ENCODE results near the gene SNTB2. TPM values are rescaled to one million over a fixed set of nuclear protein-coding genes. Genes with fewer than 3 reads are reported as not detected.

Gene SNTB2
- total and polyA plus RNA-seq, 10 of the 15 experiments (the other 5 are each of a cell fraction or from before 2014, with no cell fraction given) = 1.2 to 15.7 (median 5.0) TPM

DNA sequence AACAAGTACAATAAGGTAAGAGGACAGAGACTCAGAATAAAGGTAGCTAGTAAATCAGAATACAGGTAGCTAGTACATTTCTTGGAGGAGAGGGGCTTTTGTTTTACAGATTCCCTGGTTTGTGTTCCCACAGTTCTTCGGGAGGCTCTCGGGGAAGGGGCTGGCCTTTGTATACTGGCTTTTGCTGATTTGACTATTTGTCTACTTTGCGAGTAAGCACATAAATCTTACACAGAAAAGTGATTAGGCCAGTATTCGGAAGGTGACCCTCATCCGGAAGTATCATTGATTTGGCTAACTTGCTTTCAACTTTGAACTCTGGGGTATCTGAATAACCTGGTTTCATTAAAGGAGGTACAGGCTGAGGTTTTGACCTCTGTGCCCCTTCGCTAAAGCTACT lies 21.4 kb upstream of the SNTB2 start (continued):
- TF ChIP-seq, protein P1, sequence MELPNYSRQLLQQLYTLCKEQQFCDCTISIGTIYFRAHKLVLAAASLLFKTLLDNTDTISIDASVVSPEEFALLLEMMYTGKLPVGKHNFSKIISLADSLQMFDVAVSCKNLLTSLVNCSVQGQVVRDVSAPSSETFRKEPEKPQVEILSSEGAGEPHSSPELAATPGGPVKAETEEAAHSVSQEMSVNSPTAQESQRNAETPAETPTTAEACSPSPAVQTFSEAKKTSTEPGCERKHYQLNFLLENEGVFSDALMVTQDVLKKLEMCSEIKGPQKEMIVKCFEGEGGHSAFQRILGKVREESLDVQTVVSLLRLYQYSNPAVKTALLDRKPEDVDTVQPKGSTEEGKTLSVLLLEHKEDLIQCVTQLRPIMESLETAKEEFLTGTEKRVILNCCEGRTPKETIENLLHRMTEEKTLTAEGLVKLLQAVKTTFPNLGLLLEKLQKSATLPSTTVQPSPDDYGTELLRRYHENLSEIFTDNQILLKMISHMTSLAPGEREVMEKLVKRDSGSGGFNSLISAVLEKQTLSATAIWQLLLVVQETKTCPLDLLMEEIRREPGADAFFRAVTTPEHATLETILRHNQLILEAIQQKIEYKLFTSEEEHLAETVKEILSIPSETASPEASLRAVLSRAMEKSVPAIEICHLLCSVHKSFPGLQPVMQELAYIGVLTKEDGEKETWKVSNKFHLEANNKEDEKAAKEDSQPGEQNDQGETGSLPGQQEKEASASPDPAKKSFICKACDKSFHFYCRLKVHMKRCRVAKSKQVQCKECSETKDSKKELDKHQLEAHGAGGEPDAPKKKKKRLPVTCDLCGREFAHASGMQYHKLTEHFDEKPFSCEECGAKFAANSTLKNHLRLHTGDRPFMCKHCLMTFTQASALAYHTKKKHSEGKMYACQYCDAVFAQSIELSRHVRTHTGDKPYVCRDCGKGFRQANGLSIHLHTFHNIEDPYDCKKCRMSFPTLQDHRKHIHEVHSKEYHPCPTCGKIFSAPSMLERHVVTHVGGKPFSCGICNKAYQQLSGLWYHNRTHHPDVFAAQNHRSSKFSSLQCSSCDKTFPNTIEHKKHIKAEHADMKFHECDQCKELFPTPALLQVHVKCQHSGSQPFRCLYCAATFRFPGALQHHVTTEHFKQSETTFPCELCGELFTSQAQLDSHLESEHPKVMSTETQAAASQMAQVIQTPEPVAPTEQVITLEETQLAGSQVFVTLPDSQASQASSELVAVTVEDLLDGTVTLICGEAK (IDR thresholded peaks at IDR 0.05; ENCODE audit: borderline replicate concordance) = no peak

DNA sequence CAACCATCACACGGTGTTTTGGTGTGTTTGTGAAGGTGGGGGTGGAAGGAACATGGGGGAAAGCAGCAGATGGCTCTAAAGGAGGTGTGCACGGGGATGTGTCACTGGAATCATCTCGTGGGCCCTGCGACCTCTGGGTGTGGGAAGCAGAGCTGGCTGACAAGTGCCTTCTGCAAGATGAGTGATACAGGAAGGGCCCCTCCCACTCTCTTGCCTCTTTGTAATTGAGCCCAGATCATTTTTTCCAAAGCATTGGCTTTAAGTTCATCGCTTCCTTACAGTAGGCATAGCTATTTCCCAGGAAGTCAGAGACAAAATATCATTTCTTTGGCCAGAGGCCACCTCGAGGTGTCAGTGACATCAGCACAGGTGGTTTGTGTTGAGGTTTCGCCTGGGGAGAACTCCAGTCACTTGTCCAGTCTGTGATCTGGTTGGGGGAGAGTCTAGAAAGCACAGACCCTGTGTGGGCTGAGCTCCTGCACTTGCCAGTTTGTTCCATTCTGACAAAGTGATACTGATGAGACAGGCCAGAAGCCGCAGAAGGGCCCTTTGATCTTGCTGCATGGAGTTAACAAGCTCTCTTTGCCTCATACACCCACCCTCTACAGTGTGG lies 20.6 kb upstream of the SNTB2 start:
- no peak for FAIRE-seq
- no peak overlapping the region for H3K27ac ChIP-seq (ENCODE audit: control insufficient read depth, insufficient read depth)
- no peak overlapping the region for H2AFZ ChIP-seq (ENCODE audit: control insufficient read depth, low read depth, low read length)
- H3K9ac ChIP-seq (ENCODE audit: control insufficient read depth, insufficient read depth, low read length) = no peak overlapping the region
- H3K27me3 ChIP-seq (replicated peaks in 1 of 2; ENCODE audit: control insufficient read depth in 2 of 2, insufficient read depth in 2 of 2, low read length in 1 of 2) = no peaks in the 10 kb centered on the region
- no TSS peak for BruUV-seq (replicated peaks)
- in situ Hi-C loops (cut with MboI) = no loop called here
- peak; percentile 61; the same call in 1 of the 2 replicates for TF ChIP-seq TCF7 (IDR thresholded peaks at IDR 0.05; ENCODE audit: borderline replicate concordance)
- no peak for TF ChIP-seq POLR2AphosphoS2 (IDR thresholded peaks at IDR 0.05; ENCODE audit: low read depth, low read length)
- TF ChIP-seq IKZF1 (conservative IDR thresholded peaks at IDR 0.05) = peak; percentile 36; the same call in 1 of the 2 replicates
- peak; percentile 62 for TF ChIP-seq RUNX3 (IDR thresholded peaks at IDR 0.05; ENCODE audit: low read length)
- ChIA-PET SMC1A (ENCODE audit: uncharacterized antibody, unreplicated experiment) (interaction anchor here (0.6 to 2.9 kb wide), 10 partner anchors 9 to 262 kb away, joined by 3 to 9 read pairs (median 4); partner anchors contain the start of gene SNTB2), POLR2A (interaction anchor here (1.4 to 3.0 kb wide), 2 partner anchors 9 to 21 kb away, joined by 7 to 13 read pairs; partner anchors contain the start of gene SNTB2), CTCF (interaction anchor here (0.6 to 2.1 kb wide), 7 partner anchors 9 to 146 kb away, joined by 3 to 11 read pairs (median 3); no protein-coding TSS in a partner anchor), RAD21 (ENCODE audit: unreplicated experiment) (interaction anchor here (1.0 to 1.5 kb wide), 3 partner anchors 13 to 120 kb away, joined by 3 to 4 read pairs (median 4); no protein-coding TSS in a partner anchor)
- intact Hi-C loops (cut with micrococcal nuclease; ENCODE audit: unreplicated experiment) = no loop called here
- DNase-seq (ENCODE audit: low read depth, low spot score) = no peak
- no peaks in the 10 kb centered on the region for H3K79me2 ChIP-seq (ENCODE audit: control insufficient read depth, insufficient read depth, low read length)
- ATAC-seq = peak; percentile 38; the same call in 2 of the 3 replicates
- no peak overlapping the region for H3K4me3 ChIP-seq
- peaks cover 9 to 29% of the 10 kb centered on the region in 2 experiments for H3K36me3 ChIP-seq (ENCODE audit: control insufficient read depth in 2 of 2, insufficient read depth in 2 of 2, low read length in 1 of 2)
- H4K20me1 ChIP-seq (ENCODE audit: control insufficient read depth, insufficient read depth) = no peaks in the 10 kb centered on the region; the same call in 1 of the 2 replicates
- WGBS (ENCODE audit: insufficient coverage, insufficient replicate concordance, low lambda C conversion rate, missing lambda C conversion rate) = 44% methylated on average over 8 of the region's 8 CpGs
- no peak overlapping the region for H3K4me2 ChIP-seq (ENCODE audit: control insufficient read depth, insufficient read depth)
- no peaks in the 10 kb centered on the region for H3K9me3 ChIP-seq (replicated peaks; ENCODE audit: control insufficient read depth, insufficient read depth, low read length)
- peaks cover 5% of the 10 kb centered on the region for H3K4me1 ChIP-seq (ENCODE audit: control insufficient read depth, insufficient read depth, low read length)
